GM23248 (cell line): ENCODE measurements around the gene CNTN6.

Experiments used
- EZH2 ChIP-seq: fragments of 200-600 bp; sonication (generic); IDR thresholded peaks from 2 replicates; pipeline ENCODE4 v1.6.1; 2018; ENCODE audit warnings: antibody characterized with exemption, mild to moderate bottlenecking; ENCODE audit not compliant: insufficient read depth, poor library complexity, severe bottlenecking
- EZH2phosphoT487 ChIP-seq: fragments of 200-600 bp; sonication (generic); IDR thresholded peaks from 2 replicates; pipeline ENCODE4 v1.6.1; 2018; ENCODE audit warnings: antibody characterized with exemption, moderate library complexity, mild to moderate bottlenecking, low read depth; ENCODE audit not compliant: insufficient read depth

DNA sequence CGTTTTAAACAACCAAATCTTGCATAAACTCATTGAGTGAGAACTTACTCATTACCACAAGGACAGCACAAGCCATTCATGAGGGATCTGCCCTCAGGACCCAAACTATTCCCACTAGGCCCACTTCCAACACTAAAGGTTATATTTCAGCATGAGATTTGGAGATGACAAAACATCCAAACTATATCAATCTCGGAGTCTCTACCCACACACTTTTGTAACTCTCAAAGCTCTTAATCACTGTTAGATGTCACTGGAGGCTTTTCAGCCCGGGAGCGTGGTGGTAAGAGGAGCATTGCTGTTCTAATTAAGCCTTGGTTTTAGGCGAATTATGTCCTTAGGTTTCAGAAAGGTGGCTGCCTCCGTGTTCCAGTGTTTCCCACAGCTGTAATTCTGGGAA, 86.3 kb downstream of the CNTN6 start:
- TF ChIP-seq EZH2 (no peak), EZH2phosphoT487 (no peak)
